Psoas muscle (tissue), 8 donors: ENCODE results near the gene DPM3. TPM values are rescaled to one million over a fixed set of nuclear protein-coding genes. Genes with fewer than 3 reads are reported as not detected.

Experiments used
- ATAC-seq, 4 donors: fragments of 200-7000 bp; cut with Tn5 transposase; one replicate each; pipeline ENCODE4 v1.9.1; 2020; ENCODE audit warnings: moderate library complexity in 3 of 4, mild to moderate bottlenecking in 2 of 4
- DNase-seq, 2 donors: peaks; one replicate each; pipeline ENCODE4 v3.0.0-alpha.2; 2020
- H3K27ac ChIP-seq: fragments of 200-600 bp; one replicate; pipeline ENCODE4 v1.8.0; 2022
- H3K27me3 ChIP-seq, 3 donors: fragments of 200-600 bp in 1 of 3; one replicate each; pipeline versions ENCODE4 v1.6.1 to v1.8.0; 2013 to 2022; ENCODE audit warnings: low read length in 2 of 3, mild to moderate bottlenecking in 2 of 3, moderate library complexity in 1 of 3; ENCODE audit not compliant: insufficient read depth in 3 of 3
- H3K36me3 ChIP-seq, 2 donors: fragments of 200-600 bp in 1 of 2; one replicate each; pipeline versions ENCODE4 v1.6.1 to v1.8.0; 2013 to 2022; ENCODE audit warnings: low read depth in 1 of 2, mild to moderate bottlenecking in 1 of 2, moderate library complexity in 1 of 2; ENCODE audit not compliant: insufficient read depth in 1 of 2
- H3K4me1 ChIP-seq: fragments of 200-600 bp; one replicate; pipeline ENCODE4 v1.8.0; 2022
- H3K4me3 ChIP-seq: fragments of 200-600 bp; one replicate; pipeline ENCODE4 v1.8.0; 2022; ENCODE audit warnings: mild to moderate bottlenecking
- H3K9me3 ChIP-seq: fragments of 200-600 bp; one replicate; pipeline ENCODE4 v1.8.0; 2022
- CTCF ChIP-seq: fragments of 200-600 bp; IDR thresholded peaks from one replicate; pipeline ENCODE4 v1.8.0; 2022; ENCODE audit warnings: antibody characterized with exemption
- WGBS, 3 donors: extraction: QIAGEN DNeasy Blood & Tissue Kit; methylation state at CpG; one replicate each; pipeline versions ENCODE4 v1.1.6 to v1.1.7; 2013; 5-methylcytosine and 5-hydroxymethylcytosine counted together
- intact Hi-C, 2 donors: fragments of 100-400 bp; cut with DNase I; formaldehyde crosslinking; loops; one replicate each; pipeline versions ENCODE4 v1.11.0 to v1.14.2; 2022
- polyA plus RNA-seq, 3 donors: library from polyadenylated mRNA; stranded (reverse); fragments of 200-250 nt; gene quantifications; one replicate each; pipeline ENCODE4 v1.2.3, GENCODE V29; 2013
- total RNA-seq, 4 donors: library from RNA; stranded (reverse); fragmentation: NEBNext Ultra II Directional in 2 of 4; extraction: Animal tissue kit (Norgen Biotek cat#: 25700) in 2 of 4; gene quantifications; one replicate each; pipeline versions ENCODE4 v1.2.1 to v1.2.4, GENCODE V29; 2021 to 2023
- donor health status: healthy with polysubstance abuse.
- donor health status: DM: no; HTN: no; CAD: no; lungs with moderate emphysema.
- donor health status: Bipolar disorder and iron deficiency.
- donor health status: healthy.
- donor health status: DM: yes; HTN: yes; CAD: no.
- donor health status: DM: no; HTN: no; CAD: no.
- donor health status: DM: no; HTN: no; CAD: no.
- donor health status: DM: yes; HTN: yes; CAD: no.

Gene DPM3
- total and polyA plus RNA-seq, 7 donors, result 47.0 to 123 (median 54.5) TPM

DNA sequence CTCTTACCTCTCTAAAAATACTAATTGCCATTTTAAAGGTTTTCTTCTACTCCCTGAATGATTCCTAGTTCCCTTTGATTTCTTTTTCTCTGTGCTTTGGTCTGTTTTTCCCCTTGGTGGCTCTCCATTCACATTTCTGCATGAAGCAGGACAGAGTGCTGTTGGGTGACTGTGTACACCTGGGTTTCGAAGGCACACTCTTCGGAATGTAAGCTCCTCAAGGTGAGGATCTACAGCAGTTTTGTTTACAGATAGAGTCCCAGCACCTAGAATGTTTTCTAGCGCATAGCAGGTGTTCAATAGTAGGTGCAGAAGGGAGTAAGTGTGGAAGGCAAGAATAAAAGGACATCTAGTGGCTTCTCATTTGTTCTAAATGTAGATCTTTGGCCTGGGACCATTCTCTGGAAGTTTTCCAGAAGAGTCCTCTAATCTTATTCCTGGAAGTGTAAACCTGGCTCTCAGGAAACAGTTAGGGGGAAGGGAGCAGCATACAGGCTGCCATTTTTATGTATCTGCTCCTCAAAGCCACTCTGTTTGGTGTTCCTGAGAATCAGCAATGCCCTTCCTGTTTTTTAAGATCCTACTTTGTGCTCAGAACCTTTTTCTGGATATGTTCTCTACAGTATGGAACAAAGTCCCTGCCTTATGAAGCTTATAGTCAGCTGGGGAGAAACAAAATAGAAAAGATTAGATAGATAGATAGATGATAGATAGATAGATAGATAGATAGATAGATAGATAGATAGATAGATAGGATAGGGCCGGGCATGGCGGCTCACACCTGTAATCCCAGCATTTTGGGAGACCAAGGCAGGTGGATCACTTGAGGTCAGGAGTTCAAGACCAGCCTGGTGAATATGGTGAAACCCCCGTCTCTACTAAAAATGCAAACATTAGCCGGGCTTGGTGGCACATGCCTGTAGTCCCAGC lies 35.5 kb downstream of the DPM3 start:
- DNase-seq (no peak), ATAC-seq (peak in 2 of 4 donors; percentile 62 to 65)
- intact Hi-C loops, result no loop called here
- H3K36me3 ChIP-seq, result no peaks in the 10 kb centered on the region
- H3K27me3 ChIP-seq, result no peaks in the 10 kb centered on the region
- peaks cover 9% of the 10 kb centered on the region for H3K4me1 ChIP-seq
- no peaks in the 10 kb centered on the region for H3K9me3 ChIP-seq
- peak overlapping the region; percentile 4 for H3K27ac ChIP-seq
- 74 to 82% (median 81%) methylated on average over 7 of the region's 7 CpGs for WGBS, 3 donors
- TF ChIP-seq CTCF, result no peak
- no peak overlapping the region for H3K4me3 ChIP-seq

- peaks cover 9% of the 10 kb centered on the region for H3K4me1 ChIP-seq
- whole genome bisulfite sequencing, 3 donors, result 87 to 94% (median 92%) methylated on average over 9 of the region's 9 CpGs
Observed at GRCh38 chr1:155103325-155103724, 37.0 kb downstream of the DPM3 start.

DNA sequence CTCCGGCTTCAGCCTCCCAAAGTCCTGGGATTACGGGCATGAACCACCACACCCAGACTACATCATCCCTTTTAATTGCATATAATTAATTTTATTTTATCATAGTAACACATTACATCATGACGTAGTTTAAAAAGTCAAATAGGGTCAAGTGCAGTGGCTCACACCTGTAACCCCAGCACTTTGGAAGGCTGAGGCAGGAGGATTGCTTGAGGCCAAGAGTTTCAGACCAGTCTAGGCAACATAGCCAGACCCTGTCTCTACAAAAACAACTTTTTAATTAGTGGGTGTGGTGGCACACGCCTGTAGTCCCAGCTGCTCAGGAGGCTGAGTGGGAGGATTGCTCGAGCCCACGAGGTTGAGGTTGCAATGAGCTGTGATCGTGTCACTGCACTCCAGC lies 41.0 kb downstream of the DPM3 start:
- 79 to 91% (median 84%) methylated on average over 7 of the region's 7 CpGs for WGBS, 3 donors
- Histone ChIP-seq H3K9me3 (no peaks in the 10 kb centered on the region), H3K4me3 (no peak overlapping the region), H3K27ac (no peak overlapping the region), H3K27me3 (no peaks in the 10 kb centered on the region), H3K36me3 (no peaks in the 10 kb centered on the region), H3K4me1 (peaks cover under 1% of the 10 kb centered on the region)
- no peak for DNase-seq
- no peak for ATAC-seq
- TF ChIP-seq CTCF, result no peak
- intact Hi-C loops, result no loop called here

More at GRCh38 chr1:155103325-155103724, 37.0 kb downstream of the DPM3 start:
- no peaks in the 10 kb centered on the region for H3K27me3 ChIP-seq
- no peaks in the 10 kb centered on the region for H3K9me3 ChIP-seq
- DNase-seq (no peak), ATAC-seq (no peak)
- intact Hi-C loops, result no loop called here
- no peak for TF ChIP-seq CTCF
- no peak overlapping the region for H3K27ac ChIP-seq
- H3K4me3 ChIP-seq, result no peak overlapping the region
- no peaks in the 10 kb centered on the region for H3K36me3 ChIP-seq

GRCh38 chr1:155094622-155094948 lies 45.7 kb downstream of the DPM3 start:
- TF ChIP-seq CTCF, result peak; percentile 1
- H3K4me1 ChIP-seq, result peaks cover 12% of the 10 kb centered on the region
- no peaks in the 10 kb centered on the region for H3K9me3 ChIP-seq
- intact Hi-C loops, result loop anchor here (5.0 kb wide), 1 partner anchor 33 kb away; the partner anchor contains the start of gene EFNA1 (in 2 of the 2)
- no peak for ATAC-seq
- no peak overlapping the region for H3K4me3 ChIP-seq
- no peaks in the 10 kb centered on the region for H3K36me3 ChIP-seq
- H3K27ac ChIP-seq, result no peak overlapping the region
- no peak for DNase-seq
- WGBS, 3 donors, result 87 to 94% (median 92%) methylated on average over 2 of the region's 2 CpGs
- H3K27me3 ChIP-seq, result no peaks in the 10 kb centered on the region
